Measurements from ENCODE around the gene TESPA1. TPM values are rescaled to one million over a fixed set of nuclear protein-coding genes. Genes with fewer than 3 reads are reported as not detected.

TESPA1 gene
- total and polyA plus RNA-seq, 9 of the 15 experiments (the other 6 are each of a cell fraction or from before 2014, with no cell fraction given), result 0.72 to 7.1 (median 2.4) TPM

DNA sequence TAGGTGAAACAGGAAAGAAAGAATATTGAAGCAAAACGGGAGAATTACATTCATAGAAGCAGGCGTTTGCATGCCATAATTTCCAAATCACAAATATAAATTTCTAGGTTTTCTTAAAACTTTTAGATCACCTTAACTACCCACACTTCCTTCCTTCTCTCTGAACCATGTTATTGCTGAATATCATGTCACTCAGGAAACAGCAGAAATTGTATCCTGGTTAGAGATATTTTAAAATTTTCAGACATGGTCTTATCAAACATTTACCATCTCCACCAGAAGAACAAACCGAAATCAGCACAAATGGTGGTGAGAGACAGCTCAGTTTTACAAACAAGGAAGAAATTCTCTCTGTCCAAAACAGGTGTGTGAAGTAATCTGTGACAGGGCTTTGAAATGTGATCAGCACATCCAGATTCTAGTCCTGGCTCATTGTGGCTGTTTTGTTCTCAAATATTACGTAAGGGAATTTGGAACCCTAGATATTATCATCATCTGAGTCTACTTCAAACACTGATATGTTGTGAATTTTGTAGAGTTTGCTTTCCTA lies 16.3 kb downstream of the TESPA1 start:
- DNase-seq (ENCODE audit: extremely low read depth in 1 of 4, low spot score in 3 of 4) (no peak), FAIRE-seq (peak; percentile 37), ATAC-seq (no peak)
- intact Hi-C loops (cut with micrococcal nuclease), result no loop called here
- Histone ChIP-seq H3K4me3 (no peak overlapping the region), H3K9ac (ENCODE audit: insufficient read depth in 1 of 2, low read depth in 2 of 2, low read length in 2 of 2) (no peak overlapping the region), H2AFZ (ENCODE audit: low read depth, low read length) (peak overlapping the region; percentile 46), H3K36me3 (ENCODE audit: control insufficient read depth, insufficient read depth, low read length) (no peaks in the 10 kb centered on the region), H4K20me1 (replicated peaks; ENCODE audit: control insufficient read depth, insufficient read depth, low read length) (no peaks in the 10 kb centered on the region), H3K27me3 (ENCODE audit: control insufficient read depth in 2 of 2, insufficient read depth in 2 of 2, low read length in 2 of 2) (no peaks in the 10 kb centered on the region), H3K27ac (ENCODE audit: extremely low read depth, low read depth, low read length) (no peak overlapping the region), H3K4me2 (ENCODE audit: insufficient read depth, low read length) (no peak overlapping the region), H3K79me2 (ENCODE audit: control insufficient read depth, insufficient read depth, low read length) (no peaks in the 10 kb centered on the region), H3K9me1 (ENCODE audit: control insufficient read depth, insufficient read depth, low read length) (no peaks in the 10 kb centered on the region), H3K4me1 (replicated peaks in 1 of 2; ENCODE audit: control insufficient read depth in 2 of 2, insufficient read depth in 2 of 2, low read length in 2 of 2) (peaks cover 0 to 20% of the 10 kb centered on the region in 2 experiments; a peak in 4 of 5 replicates), H3K9me3 (replicated peaks; ENCODE audit: control insufficient read depth, insufficient read depth, low read depth, low read length) (no peaks in the 10 kb centered on the region)
- POLR2A ChIA-PET, result interaction anchor here (1.3 kb wide), 2 partner anchors 16 to 17 kb away, joined by 3 read pairs; no protein-coding TSS in a partner anchor
- in situ Hi-C loops (cut with MboI), result no loop called here
- WGBS (ENCODE audit: insufficient coverage, low coverage, missing lambda C conversion rate), result 18% methylated on average over 4 of the region's 4 CpGs
- no TSS peak for BruUV-seq (replicated peaks)
- TF ChIP-seq TAF7 (tag; IDR thresholded peaks at IDR 0.05), result no peak
- peak; percentile 3 for TF ChIP-seq MEIS2 (IDR thresholded peaks at IDR 0.05; ENCODE audit: partially characterized antibody)
- CTCF ChIA-PET (ENCODE audit: low intra/inter-chr PET ratio), result interaction anchor here (1.5 kb wide), 1 partner anchor 10 kb away, joined by 3 read pairs; no protein-coding TSS in a partner anchor

DNA sequence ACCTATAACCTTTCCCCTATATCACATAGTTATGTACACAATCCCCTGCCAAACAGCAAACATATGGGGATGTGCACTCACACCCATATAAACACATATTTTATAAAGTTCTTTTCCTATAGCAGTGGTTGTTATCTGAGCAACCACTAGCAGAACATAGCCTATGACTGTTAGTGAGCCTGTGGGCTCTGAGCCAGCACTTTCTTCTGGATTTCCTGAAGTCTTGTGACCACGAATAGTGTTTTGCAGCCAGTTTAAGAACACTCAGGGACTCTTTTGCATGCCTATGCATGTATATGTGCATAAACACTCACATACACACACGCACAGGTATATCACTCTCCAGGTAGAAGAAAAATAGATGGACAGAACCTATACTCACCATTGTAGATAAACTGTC lies 17.1 kb downstream of the TESPA1 start:
- no peak overlapping the region for H2AFZ ChIP-seq (ENCODE audit: low read depth, low read length)
- FAIRE-seq (peak; percentile 26), DNase-seq (ENCODE audit: extremely low read depth in 1 of 4, low spot score in 3 of 4) (peak in 1 of 4 experiments; percentile 56), ATAC-seq (peak; percentile 74)
- in situ Hi-C loops (cut with MboI) (no loop called here), intact Hi-C loops (cut with micrococcal nuclease) (no loop called here)
- ChIA-PET POLR2A (no interaction called here), CTCF (ENCODE audit: low intra/inter-chr PET ratio) (interaction anchor here (1.5 kb wide), 1 partner anchor 10 kb away, joined by 3 read pairs; no protein-coding TSS in a partner anchor)
- BruUV-seq (replicated peaks), result no TSS peak
- no peak overlapping the region for H3K4me2 ChIP-seq (ENCODE audit: insufficient read depth, low read length)
- 3% methylated on average over 2 of the region's 2 CpGs for WGBS (ENCODE audit: insufficient coverage, low coverage, missing lambda C conversion rate)
- H3K4me3 ChIP-seq, result no peak overlapping the region
- H3K4me1 ChIP-seq (replicated peaks in 1 of 2; ENCODE audit: control insufficient read depth in 2 of 2, insufficient read depth in 2 of 2, low read length in 2 of 2), result peaks cover 0 to 20% of the 10 kb centered on the region in 2 experiments; a peak in 4 of 5 replicates
- H3K9me1 ChIP-seq (ENCODE audit: control insufficient read depth, insufficient read depth, low read length), result no peaks in the 10 kb centered on the region
- H3K79me2 ChIP-seq (ENCODE audit: control insufficient read depth, insufficient read depth, low read length), result no peaks in the 10 kb centered on the region
- H4K20me1 ChIP-seq (replicated peaks; ENCODE audit: control insufficient read depth, insufficient read depth, low read length), result no peaks in the 10 kb centered on the region
- no peaks in the 10 kb centered on the region for H3K27me3 ChIP-seq (ENCODE audit: control insufficient read depth in 2 of 2, insufficient read depth in 2 of 2, low read length in 2 of 2)
- H3K9me3 ChIP-seq (replicated peaks; ENCODE audit: control insufficient read depth, insufficient read depth, low read depth, low read length), result no peaks in the 10 kb centered on the region
- no peaks in the 10 kb centered on the region for H3K36me3 ChIP-seq (ENCODE audit: control insufficient read depth, insufficient read depth, low read length)
- H3K9ac ChIP-seq (ENCODE audit: insufficient read depth in 1 of 2, low read depth in 2 of 2, low read length in 2 of 2), result no peak overlapping the region
- H3K27ac ChIP-seq (ENCODE audit: extremely low read depth, low read depth, low read length), result no peak overlapping the region
- TF ChIP-seq MXI1 (IDR thresholded peaks at IDR 0.05; ENCODE audit: low read depth, low read length) (no peak), NFIC (IDR thresholded peaks at IDR 0.05) (peak; percentile 64), HEY1 (CRISPR knock-in tag; IDR thresholded peaks at IDR 0.05; ENCODE audit: borderline replicate concordance) (peak; percentile 54; the same call in 1 of the 2 replicates)
